Measurements from ENCODE around the gene IL1RAPL1.
"Not testable (repeated sequence)": the region's sequence is repeated elsewhere in the genome, so short reads cannot be mapped to it uniquely, and the experiment has no call there.

Gene IL1RAPL1

DNA sequence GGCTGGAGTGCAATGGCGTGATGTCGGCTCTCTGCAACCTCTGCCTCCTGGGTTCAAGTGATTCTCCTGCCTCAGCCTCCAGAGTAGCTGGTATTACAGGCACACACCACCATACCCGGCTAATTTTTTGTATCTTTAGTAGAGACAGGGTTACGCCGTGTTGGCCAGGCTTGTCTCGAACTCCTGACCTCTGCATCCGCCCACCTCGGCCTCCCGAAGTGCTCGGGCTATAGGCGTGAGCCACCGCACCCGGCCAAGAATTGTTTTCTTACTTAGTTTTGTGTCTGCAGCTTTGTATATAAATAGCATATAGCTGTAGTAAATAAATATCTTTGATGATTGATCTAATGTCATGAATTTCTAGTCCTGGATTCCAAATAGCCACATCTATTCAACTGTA, 81.1 kb downstream of the IL1RAPL1 start:
- no peak for DNase-seq (ENCODE audit: insufficient read length, low spot score)
- no peak for FAIRE-seq
- TF ChIP-seq POLR2A (IDR thresholded peaks at IDR 0.05; ENCODE audit: low read depth, low read length): no peak

DNA sequence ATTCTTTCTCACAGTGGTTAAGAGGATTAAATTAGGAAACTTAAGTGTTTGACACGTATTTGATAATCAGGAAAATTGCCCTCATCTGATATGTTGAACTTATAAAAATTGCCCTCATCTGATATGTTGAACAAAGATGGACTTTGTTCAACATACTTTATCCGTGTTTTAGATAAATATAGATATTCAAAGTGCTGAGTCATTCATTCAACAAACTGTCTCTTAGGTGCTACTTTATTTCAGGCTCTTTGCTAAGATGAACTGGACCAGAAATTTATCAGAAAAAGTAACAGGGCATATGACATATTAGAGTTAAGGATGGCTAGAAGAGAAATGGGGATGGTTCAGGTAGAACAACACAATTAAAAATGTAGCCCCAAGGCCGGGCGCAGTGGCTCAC, 81.7 kb downstream of the IL1RAPL1 start:
- no peak for TF ChIP-seq POLR2A (IDR thresholded peaks at IDR 0.05; ENCODE audit: low read depth, low read length)
- FAIRE-seq: no peak
- no peak for DNase-seq (ENCODE audit: insufficient read length, low spot score)

- no peak for TF ChIP-seq POLR2A (IDR thresholded peaks at IDR 0.05; ENCODE audit: low read depth, low read length)
- FAIRE-seq (no peak), DNase-seq (ENCODE audit: insufficient read length, low spot score) (no peak)
Observed at GRCh38 chrX:28670074-28670473, 82.8 kb downstream of the IL1RAPL1 start.

DNA sequence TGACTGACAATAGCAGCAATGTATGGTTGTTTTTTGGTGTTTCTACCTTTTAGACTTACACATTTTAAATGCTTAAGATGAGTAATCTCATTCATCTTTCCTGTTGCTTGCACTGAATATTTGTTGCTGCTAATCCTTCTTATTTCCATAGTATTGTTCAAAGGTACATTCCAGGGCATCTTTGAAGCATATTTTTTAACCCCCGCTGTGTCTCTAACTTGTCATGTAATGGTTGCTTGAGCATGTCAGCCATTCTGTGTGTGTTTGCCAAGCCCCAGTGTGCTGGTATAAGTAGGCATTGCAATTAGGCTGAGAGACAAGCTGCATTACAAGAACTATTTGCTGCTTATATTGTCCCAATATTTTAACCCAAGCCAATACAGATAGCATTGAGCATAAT, 87.9 kb downstream of the IL1RAPL1 start:
- FAIRE-seq: no peak
- DNase-seq (ENCODE audit: insufficient read length, low spot score): no peak
- no peak for TF ChIP-seq POLR2A (IDR thresholded peaks at IDR 0.05; ENCODE audit: low read depth, low read length)

- no peak for FAIRE-seq
- DNase-seq (ENCODE audit: insufficient read length, low spot score): no peak
- no peak for TF ChIP-seq POLR2A (IDR thresholded peaks at IDR 0.05; ENCODE audit: low read depth, low read length)
Observed at GRCh38 chrX:28693101-28693500, 105.9 kb downstream of the IL1RAPL1 start.

DNA sequence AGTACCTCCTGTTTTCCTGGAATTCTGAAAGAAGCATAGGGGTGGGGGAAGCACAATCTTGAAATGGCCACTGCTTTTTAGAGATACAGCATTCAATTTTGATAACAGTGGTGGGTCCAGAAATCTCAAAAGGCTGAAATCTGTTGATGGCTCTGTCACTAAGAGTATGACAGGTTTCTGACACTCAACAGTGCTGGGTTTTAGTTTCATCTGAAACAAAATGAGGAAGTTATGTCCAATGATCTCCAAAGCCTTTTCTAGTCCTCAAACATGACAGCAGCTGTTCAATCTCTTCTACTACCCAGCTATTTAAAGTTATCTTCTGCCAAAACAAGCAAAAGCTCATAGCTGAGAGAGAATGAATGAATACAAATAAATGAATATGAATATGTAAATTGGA, 110.5 kb downstream of the IL1RAPL1 start:
- TF ChIP-seq POLR2A (IDR thresholded peaks at IDR 0.05; ENCODE audit: low read depth, low read length): no peak
- DNase-seq (ENCODE audit: insufficient read length, low spot score): no peak
- no peak for FAIRE-seq

GRCh38 chrX:28701222-28701621, 114.0 kb downstream of the IL1RAPL1 start:
- no peak for DNase-seq (ENCODE audit: insufficient read length, low spot score)
- no peak for TF ChIP-seq POLR2A (IDR thresholded peaks at IDR 0.05; ENCODE audit: low read depth, low read length)
- no peak for FAIRE-seq

DNA sequence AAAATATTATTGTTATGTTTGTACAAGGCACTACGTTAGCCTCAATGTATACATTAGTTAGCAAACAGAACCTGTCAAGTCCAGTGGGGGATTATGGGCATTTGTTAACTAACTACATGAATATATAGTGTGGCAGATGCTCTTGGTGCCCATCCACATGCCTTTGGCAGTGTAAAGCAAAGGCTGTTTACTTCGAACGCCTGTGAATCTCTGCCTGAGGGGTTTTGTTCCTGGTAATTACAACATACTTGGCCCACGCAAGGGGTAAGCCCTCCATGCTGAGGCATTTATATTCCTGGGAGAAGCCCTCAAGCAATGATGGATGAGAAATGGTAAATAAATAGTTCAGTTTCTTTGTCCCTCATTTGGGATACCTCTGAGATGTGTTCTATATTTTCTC, 119.7 kb downstream of the IL1RAPL1 start:
- TF ChIP-seq POLR2A (IDR thresholded peaks at IDR 0.05; ENCODE audit: low read depth, low read length): no peak
- FAIRE-seq: no peak
- no peak for DNase-seq (ENCODE audit: insufficient read length, low spot score)

DNA sequence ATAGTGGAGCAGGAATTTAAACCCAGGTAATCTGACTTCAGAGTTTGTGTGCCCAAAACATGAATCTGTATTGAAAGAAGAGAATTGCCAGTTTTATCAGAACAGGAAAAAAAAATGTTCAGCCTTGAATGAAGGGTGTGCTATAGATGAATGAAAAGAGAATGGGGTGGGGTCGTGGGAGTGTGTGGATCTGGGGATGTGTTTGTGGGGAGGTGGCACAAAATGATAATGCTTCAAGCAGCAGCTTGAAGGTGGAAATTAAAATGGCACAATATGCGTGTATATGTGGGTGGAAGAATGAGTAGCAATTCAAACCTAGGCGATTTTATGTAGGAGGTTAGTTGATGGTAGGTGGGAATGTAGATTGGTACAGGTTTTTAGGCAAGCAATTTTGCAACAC, 122.2 kb downstream of the IL1RAPL1 start:
- TF ChIP-seq POLR2A (IDR thresholded peaks at IDR 0.05; ENCODE audit: low read depth, low read length): no peak
- no peak for DNase-seq (ENCODE audit: insufficient read length, low spot score)
- FAIRE-seq: no peak

- TF ChIP-seq POLR2A (IDR thresholded peaks at IDR 0.05; ENCODE audit: low read depth, low read length): no peak
- FAIRE-seq: no peak
- DNase-seq (ENCODE audit: insufficient read length, low spot score): no peak
Observed at GRCh38 chrX:28717864-28718263, 130.6 kb downstream of the IL1RAPL1 start.

- DNase-seq (ENCODE audit: insufficient read length, low spot score): no peak
- no peak for TF ChIP-seq POLR2A (IDR thresholded peaks at IDR 0.05; ENCODE audit: low read depth, low read length)
- no peak for FAIRE-seq
Observed at GRCh38 chrX:28718450-28718849, 131.2 kb downstream of the IL1RAPL1 start.

DNA sequence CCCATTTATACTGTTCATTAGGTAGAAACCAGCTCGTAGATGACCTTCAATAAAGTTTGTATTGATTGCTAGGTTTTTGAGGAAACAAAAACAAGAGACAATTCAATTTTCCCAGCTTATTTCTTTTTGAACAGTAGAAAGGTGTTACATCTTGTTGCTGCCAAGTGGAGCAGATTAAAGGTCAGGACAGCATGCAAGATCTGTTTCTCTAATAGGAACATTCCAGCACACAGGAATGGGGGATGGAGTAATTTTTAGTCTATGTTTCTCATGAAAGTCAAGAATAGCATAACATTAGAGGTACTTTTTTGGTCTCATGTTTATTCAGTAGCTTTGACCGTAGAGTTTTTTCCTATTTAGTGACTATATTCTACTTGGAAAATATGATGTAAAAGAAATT, 132.4 kb downstream of the IL1RAPL1 start:
- no peak for TF ChIP-seq POLR2A (IDR thresholded peaks at IDR 0.05; ENCODE audit: low read depth, low read length)
- FAIRE-seq: no peak
- DNase-seq (ENCODE audit: insufficient read length, low spot score): no peak

DNA sequence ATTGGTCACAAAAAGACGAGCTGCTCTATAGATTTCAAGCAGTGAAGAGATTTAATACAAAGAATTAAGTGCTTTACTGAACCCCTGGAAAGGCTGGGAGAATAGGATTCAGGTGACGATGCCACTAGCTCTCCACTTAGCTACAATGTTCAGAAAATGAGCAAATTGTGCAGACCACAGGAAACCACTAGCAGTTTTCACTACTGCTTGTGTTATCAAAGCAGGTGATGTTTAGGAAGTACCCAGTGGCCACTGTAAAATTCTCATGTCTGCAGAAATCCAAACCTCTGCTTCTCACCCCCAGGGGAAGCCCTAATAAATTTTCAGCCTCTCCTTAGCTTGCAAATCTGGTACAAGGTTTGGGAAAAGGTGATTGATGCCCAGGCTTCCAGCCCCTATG, 165.1 kb downstream of the IL1RAPL1 start:
- DNase-seq (ENCODE audit: insufficient read length, low spot score) (no peak), FAIRE-seq (no peak)
- TF ChIP-seq POLR2A (IDR thresholded peaks at IDR 0.05; ENCODE audit: low read depth, low read length): no peak

DNA sequence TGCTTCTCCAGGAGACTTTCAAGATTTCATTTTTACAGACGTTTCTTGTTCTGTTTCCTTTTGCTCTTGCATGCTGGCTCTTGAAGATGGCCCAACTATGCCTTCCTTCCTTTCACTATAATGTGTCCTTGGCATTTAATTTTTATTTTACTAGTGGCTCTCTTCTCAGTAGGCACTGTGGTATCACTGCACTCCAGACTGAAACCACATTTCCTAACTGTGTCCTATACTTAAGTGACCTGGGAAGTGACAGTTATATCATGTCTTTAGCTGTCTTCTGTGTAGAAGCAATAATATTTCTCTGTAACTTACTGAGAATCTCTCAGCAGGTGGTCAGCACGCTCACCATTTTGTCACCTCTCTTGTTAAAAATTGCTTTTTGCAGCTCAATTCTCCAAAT, 168.9 kb downstream of the IL1RAPL1 start:
- no peak for FAIRE-seq
- no peak for DNase-seq (ENCODE audit: insufficient read length, low spot score)
- no peak for TF ChIP-seq POLR2A (IDR thresholded peaks at IDR 0.05; ENCODE audit: low read depth, low read length)

- no peak for DNase-seq (ENCODE audit: insufficient read length, low spot score)
- FAIRE-seq: no peak
- no peak for TF ChIP-seq POLR2A (IDR thresholded peaks at IDR 0.05; ENCODE audit: low read depth, low read length)
Observed at GRCh38 chrX:28756647-28757046, 169.4 kb downstream of the IL1RAPL1 start.

- DNase-seq (ENCODE audit: insufficient read length, low spot score): no peak
- FAIRE-seq: no peak
- TF ChIP-seq POLR2A (IDR thresholded peaks at IDR 0.05; ENCODE audit: low read depth, low read length): no peak
Observed at GRCh38 chrX:28757290-28757689, 170.0 kb downstream of the IL1RAPL1 start.

GRCh38 chrX:28766561-28766960, 179.3 kb downstream of the IL1RAPL1 start:
- DNase-seq (ENCODE audit: insufficient read length, low spot score); FAIRE-seq: not testable (repeated sequence)

Data from H54 (cell line).